GM12878 (cell line): ENCODE data around the gene DPPA3. TPM values are rescaled to one million over a fixed set of nuclear protein-coding genes. Genes with fewer than 3 reads are reported as not detected.

Experiments used
- ATAC-seq: fragments of 200-7000 bp; cut with Tn5 transposase; 3 replicates; pipeline ENCODE4 v1.9.1; 2020; ENCODE audit warnings: mild to moderate bottlenecking, moderate library complexity
- BruUV-seq: library from RNA; stranded (reverse); fragments of 400-500 nt; replicated peaks from 2 replicates; lab custom pipeline; 2021; lab: Mats Ljungman, UMichigan
- CTCF ChIA-PET: fragments of 300-600 bp; sonication (Branson Sonifier 250); formaldehyde crosslinking; extraction: SDS; loops from one replicate; lab custom pipeline; 2021; ENCODE audit warnings: inconsistent platforms; lab: Yijun Ruan, JAX
- POLR2A ChIA-PET: fragments of 350-600 bp; formaldehyde crosslinking; extraction: SDS; loops from one replicate; lab custom pipeline; 2021; ENCODE audit warnings: inconsistent platforms; lab: Charles Lee
- RAD21 ChIA-PET: fragments of 300-600 bp; sonication (Branson Sonifier 250); formaldehyde crosslinking; loops from one replicate; lab custom pipeline; 2023; ENCODE audit warnings: antibody characterized with exemption; ENCODE audit not compliant: unreplicated experiment; lab: Charles Lee
- SMC1A ChIA-PET: fragments of 300-600 bp; sonication (Branson Sonifier 250); formaldehyde crosslinking; loops from one replicate; lab custom pipeline; 2023; ENCODE audit not compliant: unreplicated experiment, uncharacterized antibody; lab: Charles Lee
- DNase-seq: peaks from one replicate; pipeline ENCODE4 v3.0.0-alpha.2; 2011; ENCODE audit warnings: low read depth, low spot score
- FAIRE-seq: peaks from 3 replicates; lab custom pipeline; 2011; peaks lifted over from hg19 to GRCh38; lab: Jason Lieb, UNC
- H2AFZ ChIP-seq: 2 replicates; pipeline ENCODE4 v1.6.0; 2011; ENCODE audit warnings: low read depth, low read length, control low read depth; ENCODE audit not compliant: control insufficient read depth
- H3K27ac ChIP-seq: 2 replicates; pipeline ENCODE4 v1.5.1; 2011; ENCODE audit warnings: control low read depth; ENCODE audit not compliant: control insufficient read depth, insufficient read depth
- H3K27me3 ChIP-seq, 2 experiments: replicated peaks in 1 of 2; 2 replicates each; pipeline versions ENCODE4 v1.6.0 to v1.6.1; 2011; ENCODE audit warnings: low read length in 1 of 2; ENCODE audit not compliant: control insufficient read depth in 2 of 2, insufficient read depth in 2 of 2
- H3K36me3 ChIP-seq, 2 experiments: 2 replicates each; pipeline ENCODE4 v1.5.1; 2011; ENCODE audit warnings: low read length in 1 of 2; ENCODE audit not compliant: control insufficient read depth in 2 of 2, insufficient read depth in 2 of 2
- H3K4me1 ChIP-seq: 2 replicates; pipeline ENCODE4 v1.6.1; 2011; ENCODE audit warnings: mild to moderate bottlenecking, low read length, moderate library complexity, mixed read lengths; ENCODE audit not compliant: control insufficient read depth, insufficient read depth
- H3K4me2 ChIP-seq: 2 replicates; pipeline ENCODE4 v1.6.0; 2011; ENCODE audit warnings: control low read depth; ENCODE audit not compliant: control insufficient read depth, insufficient read depth
- H3K4me3 ChIP-seq: fragments of 200-600 bp; sonication (generic); 2 replicates; pipeline ENCODE4 v1.5.1; 2016
- H3K79me2 ChIP-seq: 2 replicates; pipeline ENCODE4 v1.6.0; 2011; ENCODE audit warnings: low read length; ENCODE audit not compliant: control insufficient read depth, insufficient read depth
- H3K9ac ChIP-seq: 2 replicates; pipeline ENCODE4 v1.8.0; 2011; ENCODE audit warnings: low read length, control low read depth, mixed read lengths; ENCODE audit not compliant: control insufficient read depth, insufficient read depth
- H3K9me3 ChIP-seq: replicated peaks from 3 replicates; pipeline ENCODE4 v1.5.1; 2011; ENCODE audit warnings: mild to moderate bottlenecking, low read length; ENCODE audit not compliant: control insufficient read depth, insufficient read depth
- H4K20me1 ChIP-seq: 2 replicates; pipeline ENCODE4 v1.6.0; 2011; ENCODE audit not compliant: control insufficient read depth, insufficient read depth
- ATF2 ChIP-seq: IDR thresholded peaks from 2 replicates; pipeline ENCODE4 v1.6.1; 2012; ENCODE audit warnings: low read length, inconsistent platforms
- BCL3 ChIP-seq: IDR thresholded peaks from 2 replicates; pipeline ENCODE4 v1.6.1; 2011; ENCODE audit warnings: borderline replicate concordance, low read depth, mild to moderate bottlenecking, moderate library complexity, low read length; ENCODE audit not compliant: insufficient read depth, poor library complexity, severe bottlenecking
- E2F8 ChIP-seq: fragments of 450-650 bp; IDR thresholded peaks from 2 replicates; pipeline ENCODE4 v1.6.1; 2018; ENCODE audit warnings: mild to moderate bottlenecking, low read depth, moderate library complexity; ENCODE audit not compliant: partially characterized antibody
- ESRRA ChIP-seq: IDR thresholded peaks from 2 replicates; pipeline ENCODE4 v1.6.1; 2012; ENCODE audit warnings: mild to moderate bottlenecking, low read length, improper control_type of control experiment
- FOXK2 ChIP-seq: fragments of 450-650 bp; IDR thresholded peaks from 2 replicates; pipeline ENCODE4 v1.6.1; 2017; ENCODE audit warnings: mild to moderate bottlenecking, moderate library complexity
- HCFC1 ChIP-seq: fragments of 150-350 bp; IDR thresholded peaks from 2 replicates; pipeline ENCODE4 v1.6.1; 2014; ENCODE audit warnings: low read length
- IKZF2 ChIP-seq, 2 experiments: fragments of 450-650 bp; IDR thresholded peaks; 2 replicates each; pipeline ENCODE4 v1.6.1; 2017; ENCODE audit warnings: mild to moderate bottlenecking in 2 of 2, moderate library complexity in 2 of 2
- NFIC ChIP-seq: IDR thresholded peaks from 2 replicates; pipeline ENCODE4 v1.6.1; 2012; ENCODE audit warnings: low read depth, mild to moderate bottlenecking, inconsistent platforms, low read length, moderate library complexity
- NFXL1 ChIP-seq: fragments of 450-650 bp; IDR thresholded peaks from 2 replicates; pipeline ENCODE4 v1.6.1; 2017; ENCODE audit warnings: antibody characterized with exemption, mild to moderate bottlenecking, borderline replicate concordance
- RAD51 ChIP-seq: fragments of 450-650 bp; IDR thresholded peaks from 2 replicates; pipeline ENCODE4 v1.6.1; 2016; ENCODE audit warnings: moderate library complexity, mild to moderate bottlenecking, inconsistent platforms
- SPI1 ChIP-seq: IDR thresholded peaks from 2 replicates; pipeline ENCODE4 v1.6.1; 2011; ENCODE audit warnings: low read depth, mild to moderate bottlenecking, low read length, moderate library complexity, borderline replicate concordance; ENCODE audit not compliant: insufficient read depth
- YBX1 ChIP-seq: fragments of 450-650 bp; IDR thresholded peaks from 2 replicates; pipeline ENCODE4 v1.6.1; 2016; ENCODE audit warnings: antibody characterized with exemption
- ZNF274 ChIP-seq: IDR thresholded peaks from one replicate; pipeline ENCODE4 v1.8.0; 2011; ENCODE audit not compliant: insufficient read length, insufficient read depth
- WGBS: methylation state at CpG from one replicate; pipeline ENCODE4 v1.1.6; 2016; ENCODE audit warnings: low lambda C conversion rate; ENCODE audit not compliant: insufficient replicate concordance, insufficient coverage; ENCODE audit errors: missing lambda C conversion rate; 5-methylcytosine and 5-hydroxymethylcytosine counted together
- in situ Hi-C: fragments of 300-500 bp; cut with MboI; formaldehyde crosslinking; loops from 9 replicates; pipeline ENCODE4 v1.14.3; 2018; ENCODE audit warnings: mixed read lengths
- intact Hi-C: fragments of 100-400 bp; cut with micrococcal nuclease; formaldehyde crosslinking; loops from one replicate; pipeline ENCODE4 v1.14.2; 2022; ENCODE audit not compliant: unreplicated experiment
- polyA plus RNA-seq, 11 experiments: library from polyadenylated mRNA; depleted of rRNA in 4 of 11; unstranded in 6 of 11; stranded (reverse) in 5 of 11; fragments of >200 nt; fragmentation: Nextera tagmentation in 4 of 11; fragmentation: Illumina TruSeq in 1 of 11; extraction: Ambion mirVana in 4 of 11; extraction: Trizol in 1 of 11; gene quantifications; 1 replicate in 1 of 11; 2 replicates in 10 of 11; pipeline versions ENCODE4 v1.2.1 to v1.2.3, GENCODE V29; 2011 to 2016; ENCODE audit warnings: inconsistent platforms in 2 of 11, missing spikeins in 2 of 11, low read depth in 1 of 11
- total RNA-seq, 4 experiments: library from RNA; depleted of rRNA in 3 of 4; stranded (reverse); fragments of >200 nt in 3 of 4; fragmentation: Illumina TruSeq in 1 of 4; extraction: Trizol in 1 of 4; gene quantifications; 2 replicates each; pipeline versions ENCODE4 v1.2.1 to v1.2.3, GENCODE V29; 2013 to 2021
- TF ChIP-seq, protein P1 (sequence below): IDR thresholded peaks from 2 replicates; pipeline ENCODE4 v1.6.1; 2011; ENCODE audit warnings: mild to moderate bottlenecking, low read depth, low read length, moderate library complexity; ENCODE audit not compliant: insufficient replicate concordance

Gene DPPA3
- total and polyA plus RNA-seq, 10 of the 15 experiments (the other 5 are each of a cell fraction or from before 2014, with no cell fraction given): 0.05 TPM; not detected in 9

- Histone ChIP-seq H3K9ac (no peak overlapping the region), H3K4me2 (no peak overlapping the region), H3K4me1 (no peaks in the 10 kb centered on the region), H3K36me3 (no peaks in the 10 kb centered on the region), H3K27me3 (no peaks in the 10 kb centered on the region), H2AFZ (no peak overlapping the region), H3K79me2 (no peaks in the 10 kb centered on the region), H3K27ac (no peak overlapping the region), H4K20me1 (no peaks in the 10 kb centered on the region), H3K9me3 (no peaks in the 10 kb centered on the region), H3K4me3 (no peak overlapping the region)
- in situ Hi-C loops: no loop called here
- ChIA-PET POLR2A (interaction anchor here (0.6 kb wide), 1 partner anchor 53 kb away, joined by 3 read pairs; no protein-coding TSS in a partner anchor), RAD21 (no interaction called here), CTCF (no interaction called here), SMC1A (no interaction called here)
- TF ChIP-seq HCFC1: no peak
- TF ChIP-seq BCL3: no peak
- no peak for TF ChIP-seq SPI1
- TF ChIP-seq NFIC: no peak
- no peak for TF ChIP-seq FOXK2
- no peak for TF ChIP-seq ESRRA
- TF ChIP-seq, protein P1, sequence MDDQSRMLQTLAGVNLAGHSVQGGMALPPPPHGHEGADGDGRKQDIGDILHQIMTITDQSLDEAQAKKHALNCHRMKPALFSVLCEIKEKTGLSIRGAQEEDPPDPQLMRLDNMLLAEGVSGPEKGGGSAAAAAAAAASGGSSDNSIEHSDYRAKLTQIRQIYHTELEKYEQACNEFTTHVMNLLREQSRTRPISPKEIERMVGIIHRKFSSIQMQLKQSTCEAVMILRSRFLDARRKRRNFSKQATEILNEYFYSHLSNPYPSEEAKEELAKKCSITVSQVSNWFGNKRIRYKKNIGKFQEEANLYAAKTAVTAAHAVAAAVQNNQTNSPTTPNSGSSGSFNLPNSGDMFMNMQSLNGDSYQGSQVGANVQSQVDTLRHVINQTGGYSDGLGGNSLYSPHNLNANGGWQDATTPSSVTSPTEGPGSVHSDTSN: no peak
- TF ChIP-seq RAD51: no peak
- no peak for TF ChIP-seq IKZF2 (IDR thresholded peaks at IDR 0.05)
- no peak for TF ChIP-seq ATF2
- no peak for TF ChIP-seq ZNF274
- no peak for TF ChIP-seq NFXL1
- no peak for TF ChIP-seq YBX1
- no peak for TF ChIP-seq E2F8
- WGBS: 47% methylated on average over 5 of the region's 5 CpGs
- no peak for DNase-seq
- intact Hi-C loops: no loop called here
- FAIRE-seq: no peak
- no TSS peak for BruUV-seq
- no peak for ATAC-seq
Measured at GRCh38 chr12:7661741-7662140, 49.5 kb upstream of the DPPA3 start.
